AG10803 (cell line): Measurements from ENCODE around the gene MCF2.

Experiments used
- DNase-seq: peaks from one replicate; pipeline ENCODE4 v3.0.0; 2010; ENCODE audit warnings: low read depth
- H3K4me3 ChIP-seq: 2 replicates; pipeline ENCODE4 v1.5.1; 2011; ENCODE audit warnings: mild to moderate bottlenecking, low read length, control low read depth
- TF ChIP-seq, protein P1 (sequence below): conservative IDR thresholded peaks from 2 replicates; pipeline ENCODE4 v1.5.1; 2011; ENCODE audit warnings: mild to moderate bottlenecking, low read length, control low read depth, inconsistent platforms

Gene MCF2

GRCh38 chrX:139639253-139639652 lies 68.7 kb downstream of the MCF2 start:
- DNase-seq: no peak
- TF ChIP-seq, protein P1, sequence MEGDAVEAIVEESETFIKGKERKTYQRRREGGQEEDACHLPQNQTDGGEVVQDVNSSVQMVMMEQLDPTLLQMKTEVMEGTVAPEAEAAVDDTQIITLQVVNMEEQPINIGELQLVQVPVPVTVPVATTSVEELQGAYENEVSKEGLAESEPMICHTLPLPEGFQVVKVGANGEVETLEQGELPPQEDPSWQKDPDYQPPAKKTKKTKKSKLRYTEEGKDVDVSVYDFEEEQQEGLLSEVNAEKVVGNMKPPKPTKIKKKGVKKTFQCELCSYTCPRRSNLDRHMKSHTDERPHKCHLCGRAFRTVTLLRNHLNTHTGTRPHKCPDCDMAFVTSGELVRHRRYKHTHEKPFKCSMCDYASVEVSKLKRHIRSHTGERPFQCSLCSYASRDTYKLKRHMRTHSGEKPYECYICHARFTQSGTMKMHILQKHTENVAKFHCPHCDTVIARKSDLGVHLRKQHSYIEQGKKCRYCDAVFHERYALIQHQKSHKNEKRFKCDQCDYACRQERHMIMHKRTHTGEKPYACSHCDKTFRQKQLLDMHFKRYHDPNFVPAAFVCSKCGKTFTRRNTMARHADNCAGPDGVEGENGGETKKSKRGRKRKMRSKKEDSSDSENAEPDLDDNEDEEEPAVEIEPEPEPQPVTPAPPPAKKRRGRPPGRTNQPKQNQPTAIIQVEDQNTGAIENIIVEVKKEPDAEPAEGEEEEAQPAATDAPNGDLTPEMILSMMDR: no peak
- H3K4me3 ChIP-seq: no peak overlapping the region

DNA sequence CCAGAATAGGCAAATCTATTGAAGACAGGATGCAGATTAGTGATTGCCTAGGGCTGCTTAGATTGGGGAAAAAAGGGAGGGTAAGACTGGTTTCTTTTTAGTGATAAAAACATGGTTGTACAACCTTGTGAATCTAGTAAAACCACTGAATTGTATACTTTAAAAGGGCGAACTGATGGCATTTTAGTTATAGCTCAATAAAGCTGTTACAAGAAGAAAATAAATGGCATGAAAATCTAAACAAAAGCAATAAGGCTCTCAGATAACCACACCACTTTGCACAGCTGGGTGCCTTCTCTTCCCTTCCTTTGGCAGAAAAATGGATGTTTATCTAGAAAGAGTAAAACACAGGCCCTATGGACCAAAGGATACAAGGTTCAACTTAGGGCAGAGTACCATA lies 107.9 kb downstream of the MCF2 start:
- no peak for DNase-seq
- TF ChIP-seq, protein P1: no peak
- no peak overlapping the region for H3K4me3 ChIP-seq

DNA sequence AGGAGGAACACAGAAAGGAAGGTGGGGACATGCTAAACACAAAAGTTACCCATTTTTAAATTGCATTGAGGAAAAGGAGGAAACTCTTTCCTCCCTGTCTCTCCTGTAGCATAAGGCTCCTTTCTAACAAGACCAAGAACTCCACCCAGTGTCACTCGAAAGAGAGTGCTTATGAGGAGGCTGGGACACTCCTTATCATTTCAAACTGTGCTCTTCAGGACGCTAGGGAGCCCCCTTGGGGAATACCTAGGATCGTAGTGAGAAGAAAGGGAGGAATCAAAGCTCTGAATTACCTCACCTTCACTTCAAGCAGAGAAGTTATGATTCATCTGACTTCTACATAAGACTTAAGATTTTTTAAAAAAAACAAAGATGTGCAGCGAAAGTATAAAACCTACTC lies 111.9 kb downstream of the MCF2 start:
- no peak overlapping the region for H3K4me3 ChIP-seq
- TF ChIP-seq, protein P1: no peak
- no peak for DNase-seq

- H3K4me3 ChIP-seq: no peak overlapping the region
- TF ChIP-seq, protein P1: no peak
- no peak for DNase-seq
These were observed 122.4 kb downstream of the MCF2 start for GRCh38 chrX:139585613-139586012.

DNA sequence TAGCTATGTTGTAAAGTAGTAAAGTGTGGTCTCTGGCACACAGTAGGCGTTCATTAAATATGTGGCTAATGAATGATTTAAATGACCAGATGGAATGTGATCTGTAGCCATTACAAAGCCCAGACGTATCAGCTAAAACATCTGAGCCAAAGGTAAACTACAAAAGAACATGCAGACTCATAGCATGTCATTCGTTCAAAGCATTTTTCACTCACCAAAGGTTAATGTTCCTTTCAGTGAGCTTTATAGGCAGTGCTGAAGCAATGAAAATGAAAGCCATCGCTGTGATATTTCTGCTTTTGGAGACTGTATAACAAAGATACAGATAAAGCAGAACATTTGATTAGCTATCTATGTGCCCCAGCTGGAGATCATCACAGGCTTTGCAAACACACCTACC lies 126.9 kb downstream of the MCF2 start:
- H3K4me3 ChIP-seq: no peak overlapping the region
- no peak for DNase-seq
- TF ChIP-seq, protein P1: no peak

DNA sequence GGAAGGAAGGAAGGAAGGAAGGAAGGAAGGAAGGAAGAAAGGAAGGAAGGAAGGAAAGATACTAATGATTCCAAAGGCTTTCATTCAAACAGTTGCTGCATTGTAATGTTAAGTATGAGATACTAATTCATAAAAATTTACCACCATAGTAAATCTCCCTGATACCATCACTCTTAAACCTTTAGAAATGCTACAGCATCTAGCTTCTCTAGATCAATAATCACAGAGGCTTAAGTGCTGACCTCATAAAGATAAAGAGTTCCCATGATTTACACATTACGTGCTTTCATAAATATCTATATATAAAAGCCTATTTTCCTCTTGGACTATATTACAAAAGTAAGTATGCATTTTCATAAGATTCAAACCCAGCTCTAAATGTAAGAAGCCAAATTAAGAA lies 141.0 kb downstream of the MCF2 start:
- no peak overlapping the region for H3K4me3 ChIP-seq
- no peak for DNase-seq
- TF ChIP-seq, protein P1: no peak

DNA sequence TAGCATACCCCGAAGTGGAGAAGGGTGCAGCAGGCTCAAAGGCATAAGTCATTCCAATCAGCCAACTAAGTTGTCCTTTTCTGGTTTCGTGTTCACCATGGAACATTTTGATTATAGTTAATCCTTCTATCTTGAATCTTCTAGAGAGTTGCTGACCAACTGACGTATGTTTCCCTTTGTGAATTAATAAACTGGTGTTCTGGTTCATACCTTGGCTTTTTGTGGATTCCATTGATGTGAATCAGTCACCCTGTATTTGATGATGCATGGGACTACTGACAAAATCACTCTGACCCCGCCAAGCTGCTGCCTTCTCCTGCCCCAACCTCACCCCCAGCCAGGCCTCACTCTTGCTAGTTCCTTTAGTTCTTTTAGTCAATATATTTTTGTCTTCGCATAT lies 144.7 kb downstream of the MCF2 start:
- H3K4me3 ChIP-seq: no peak overlapping the region
- TF ChIP-seq, protein P1: no peak
- no peak for DNase-seq
